ENCODE data around the gene PREX1.
"Not testable (repeated sequence)": the region's sequence is repeated elsewhere in the genome, so short reads cannot be mapped to it uniquely, and the experiment has no call there.

Gene PREX1

GRCh38 chr20:48614593-48615274 lies 213.1 kb downstream of the PREX1 start:
- no peak for DNase-seq

- no peak for DNase-seq
These were observed 213.9 kb downstream of the PREX1 start for GRCh38 chr20:48613926-48614325.

- DNase-seq = no peak
These were observed 215.5 kb downstream of the PREX1 start for GRCh38 chr20:48612335-48612734.

- DNase-seq = no peak
These were observed 216.8 kb downstream of the PREX1 start for GRCh38 chr20:48610996-48611395.

- DNase-seq = no peak
These were observed 218.3 kb downstream of the PREX1 start for GRCh38 chr20:48609491-48609978.

GRCh38 chr20:48608756-48609155 lies 219.0 kb downstream of the PREX1 start:
- DNase-seq = no peak

- no peak for DNase-seq
These were observed 220.3 kb downstream of the PREX1 start for GRCh38 chr20:48607544-48607865.

GRCh38 chr20:48606841-48607543 lies 220.8 kb downstream of the PREX1 start:
- DNase-seq = no peak

GRCh38 chr20:48606172-48606840 lies 221.5 kb downstream of the PREX1 start:
- no peak for DNase-seq

- DNase-seq = no peak
These were observed 222.2 kb downstream of the PREX1 start for GRCh38 chr20:48605364-48606171.

GRCh38 chr20:48604936-48605335 lies 222.9 kb downstream of the PREX1 start:
- DNase-seq = no peak

GRCh38 chr20:48604426-48604825 lies 223.4 kb downstream of the PREX1 start:
- no peak for DNase-seq

GRCh38 chr20:48603819-48604405 lies 223.9 kb downstream of the PREX1 start:
- DNase-seq = no peak

- no peak for DNase-seq
These were observed 224.5 kb downstream of the PREX1 start for GRCh38 chr20:48603116-48603818.

- DNase-seq = no peak
These were observed 226.0 kb downstream of the PREX1 start for GRCh38 chr20:48601798-48602197.

GRCh38 chr20:48600470-48600945 lies 227.3 kb downstream of the PREX1 start:
- no peak for DNase-seq

GRCh38 chr20:48599748-48600469 lies 227.9 kb downstream of the PREX1 start:
- DNase-seq = no peak

- no peak for DNase-seq
These were observed 228.6 kb downstream of the PREX1 start for GRCh38 chr20:48599106-48599747.

GRCh38 chr20:48598303-48598941 lies 229.4 kb downstream of the PREX1 start:
- not testable (repeated sequence) for DNase-seq

Measured in retina (tissue), 1 donor.